HepG2 (cell line): ENCODE measurements around the gene TMEM247. TPM values are rescaled to one million over a fixed set of nuclear protein-coding genes. Genes with fewer than 3 reads are reported as not detected.

Experiments used
- FOXO4 ChIP-seq: sonication (generic); formaldehyde crosslinking; conservative IDR thresholded peaks from 2 replicates; pipeline ENCODE4 v1.8.1; 2023; ENCODE audit warnings: missing genetic modification reagents
- KMT2B ChIP-seq: IDR thresholded peaks from 2 replicates; pipeline ENCODE4 v1.6.1; 2016; ENCODE audit warnings: missing genetic modification reagents, missing compliant biosample characterization
- POLR2G ChIP-seq: fragments of 200-400 bp; formaldehyde crosslinking; IDR thresholded peaks from 2 replicates; pipeline ENCODE4 v1.6.1; 2018; ENCODE audit warnings: mild to moderate bottlenecking, low read depth, low read length, moderate library complexity
- SMYD3 ChIP-seq: sonication (generic); formaldehyde crosslinking; IDR thresholded peaks from 2 replicates; pipeline ENCODE4 v1.8.1; 2023; ENCODE audit warnings: mild to moderate bottlenecking, missing genetic modification reagents
- ZNF138 ChIP-seq: sonication (generic); formaldehyde crosslinking; IDR thresholded peaks from 2 replicates; pipeline ENCODE4 v1.5.0; 2020; ENCODE audit warnings: mild to moderate bottlenecking, low read depth, missing genetic modification reagents
- ZNF660 ChIP-seq: sonication (generic); formaldehyde crosslinking; IDR thresholded peaks from 2 replicates; pipeline ENCODE4 v1.5.1; 2020; ENCODE audit warnings: mild to moderate bottlenecking, low read depth, missing genetic modification reagents, borderline replicate concordance
- ZNF703 ChIP-seq: sonication (generic); formaldehyde crosslinking; IDR thresholded peaks from 2 replicates; pipeline ENCODE4 v1.5.1; 2020; ENCODE audit warnings: missing genetic modification reagents, mild to moderate bottlenecking, moderate library complexity, borderline replicate concordance
- ZNF781 ChIP-seq: sonication (generic); formaldehyde crosslinking; IDR thresholded peaks from 2 replicates; pipeline ENCODE4 v1.5.1; 2020; ENCODE audit warnings: borderline replicate concordance, mild to moderate bottlenecking, missing genetic modification reagents; ENCODE audit errors: not compliant biosample characterization
- ZNF883 ChIP-seq: sonication (generic); formaldehyde crosslinking; IDR thresholded peaks from 2 replicates; pipeline ENCODE4 v1.5.1; 2020; ENCODE audit warnings: mild to moderate bottlenecking, missing genetic modification reagents; ENCODE audit errors: not compliant biosample characterization
- ZXDC ChIP-seq: sonication (generic); formaldehyde crosslinking; IDR thresholded peaks from 2 replicates; pipeline ENCODE4 v1.5.0; 2020; ENCODE audit warnings: mild to moderate bottlenecking, missing genetic modification reagents
- polyA plus RNA-seq, 8 experiments: library from polyadenylated mRNA; depleted of rRNA in 3 of 8; stranded (reverse) in 7 of 8; unstranded in 1 of 8; fragments of >200 nt; fragmentation: Illumina TruSeq in 4 of 8; extraction: Trizol in 4 of 8; gene quantifications; 2 replicates each; pipeline versions ENCODE4 v1.2.1 to v1.2.3, GENCODE V29; 2011 to 2016; ENCODE audit warnings: low read depth in 4 of 8, missing spikeins in 1 of 8, mixed read lengths in 1 of 8; ENCODE audit not compliant: insufficient read depth in 1 of 8
- total RNA-seq, 5 experiments: library from RNA; depleted of rRNA; stranded (reverse); fragments of >200 nt; fragmentation: Illumina TruSeq; extraction: Trizol; gene quantifications; 2 replicates each; pipeline ENCODE4 v1.2.3, GENCODE V29; 2016; ENCODE audit warnings: low read depth in 1 of 5
- TF ChIP-seq, protein P1 (sequence below): sonication (generic); formaldehyde crosslinking; IDR thresholded peaks from 2 replicates; pipeline ENCODE4 v1.4.0; 2020; ENCODE audit warnings: mild to moderate bottlenecking, low read depth, missing genetic modification reagents
- TF ChIP-seq, protein P2 (sequence below): sonication (generic); formaldehyde crosslinking; IDR thresholded peaks from 2 replicates; pipeline ENCODE4 v1.4.0; 2020; ENCODE audit warnings: missing genetic modification reagents; ENCODE audit errors: not compliant biosample characterization
- TF ChIP-seq, protein P3 (sequence below): sonication (generic); formaldehyde crosslinking; IDR thresholded peaks from 2 replicates; pipeline ENCODE4 v1.4.0; 2020; ENCODE audit warnings: missing genetic modification reagents
- TF ChIP-seq, protein P4 (sequence below): sonication (generic); formaldehyde crosslinking; IDR thresholded peaks from 2 replicates; pipeline ENCODE4 v1.9.0; 2022; ENCODE audit warnings: missing genetic modification reagents, mild to moderate bottlenecking, borderline replicate concordance
- TF ChIP-seq, protein P5 (sequence below): sonication (generic); formaldehyde crosslinking; conservative IDR thresholded peaks from 2 replicates; pipeline ENCODE4 v1.8.0; 2022; ENCODE audit warnings: missing genetic modification reagents
- TF ChIP-seq, protein P6 (sequence below): sonication (generic); formaldehyde crosslinking; IDR thresholded peaks from 2 replicates; pipeline ENCODE4 v1.8.0; 2022; ENCODE audit warnings: mild to moderate bottlenecking, missing genetic modification reagents

The TMEM247 gene
- total and polyA plus RNA-seq, 2 of the 13 experiments (the other 11 are each of a cell fraction or from before 2014, with no cell fraction given): not detected

- TF ChIP-seq, protein P1, sequence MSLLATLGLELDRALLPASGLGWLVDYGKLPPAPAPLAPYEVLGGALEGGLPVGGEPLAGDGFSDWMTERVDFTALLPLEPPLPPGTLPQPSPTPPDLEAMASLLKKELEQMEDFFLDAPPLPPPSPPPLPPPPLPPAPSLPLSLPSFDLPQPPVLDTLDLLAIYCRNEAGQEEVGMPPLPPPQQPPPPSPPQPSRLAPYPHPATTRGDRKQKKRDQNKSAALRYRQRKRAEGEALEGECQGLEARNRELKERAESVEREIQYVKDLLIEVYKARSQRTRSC (CRISPR knock-in tag): no peak
- TF ChIP-seq, protein P2, sequence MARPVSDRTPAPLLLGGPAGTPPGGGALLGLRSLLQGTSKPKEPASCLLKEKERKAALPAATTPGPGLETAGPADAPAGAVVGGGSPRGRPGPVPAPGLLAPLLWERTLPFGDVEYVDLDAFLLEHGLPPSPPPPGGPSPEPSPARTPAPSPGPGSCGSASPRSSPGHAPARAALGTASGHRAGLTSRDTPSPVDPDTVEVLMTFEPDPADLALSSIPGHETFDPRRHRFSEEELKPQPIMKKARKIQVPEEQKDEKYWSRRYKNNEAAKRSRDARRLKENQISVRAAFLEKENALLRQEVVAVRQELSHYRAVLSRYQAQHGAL: no peak
- TF ChIP-seq, protein P3, sequence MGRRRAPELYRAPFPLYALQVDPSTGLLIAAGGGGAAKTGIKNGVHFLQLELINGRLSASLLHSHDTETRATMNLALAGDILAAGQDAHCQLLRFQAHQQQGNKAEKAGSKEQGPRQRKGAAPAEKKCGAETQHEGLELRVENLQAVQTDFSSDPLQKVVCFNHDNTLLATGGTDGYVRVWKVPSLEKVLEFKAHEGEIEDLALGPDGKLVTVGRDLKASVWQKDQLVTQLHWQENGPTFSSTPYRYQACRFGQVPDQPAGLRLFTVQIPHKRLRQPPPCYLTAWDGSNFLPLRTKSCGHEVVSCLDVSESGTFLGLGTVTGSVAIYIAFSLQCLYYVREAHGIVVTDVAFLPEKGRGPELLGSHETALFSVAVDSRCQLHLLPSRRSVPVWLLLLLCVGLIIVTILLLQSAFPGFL (CRISPR knock-in tag): no peak
- TF ChIP-seq, protein P4, sequence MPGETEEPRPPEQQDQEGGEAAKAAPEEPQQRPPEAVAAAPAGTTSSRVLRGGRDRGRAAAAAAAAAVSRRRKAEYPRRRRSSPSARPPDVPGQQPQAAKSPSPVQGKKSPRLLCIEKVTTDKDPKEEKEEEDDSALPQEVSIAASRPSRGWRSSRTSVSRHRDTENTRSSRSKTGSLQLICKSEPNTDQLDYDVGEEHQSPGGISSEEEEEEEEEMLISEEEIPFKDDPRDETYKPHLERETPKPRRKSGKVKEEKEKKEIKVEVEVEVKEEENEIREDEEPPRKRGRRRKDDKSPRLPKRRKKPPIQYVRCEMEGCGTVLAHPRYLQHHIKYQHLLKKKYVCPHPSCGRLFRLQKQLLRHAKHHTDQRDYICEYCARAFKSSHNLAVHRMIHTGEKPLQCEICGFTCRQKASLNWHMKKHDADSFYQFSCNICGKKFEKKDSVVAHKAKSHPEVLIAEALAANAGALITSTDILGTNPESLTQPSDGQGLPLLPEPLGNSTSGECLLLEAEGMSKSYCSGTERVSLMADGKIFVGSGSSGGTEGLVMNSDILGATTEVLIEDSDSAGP (CRISPR knock-in tag): no peak
- TF ChIP-seq SMYD3: 0 out of 2 replicates have a peak, but pooled peaks have one; percentile 70
- no peak for TF ChIP-seq ZNF883 (CRISPR knock-in tag)
- TF ChIP-seq KMT2B (CRISPR knock-in tag): 0 out of 2 replicates have a peak, but pooled peaks have one; percentile 58
- TF ChIP-seq ZXDC: no peak
- TF ChIP-seq ZNF781: peak; percentile 66
- TF ChIP-seq ZNF138: no peak
- TF ChIP-seq ZNF660: no peak
- TF ChIP-seq, protein P5, sequence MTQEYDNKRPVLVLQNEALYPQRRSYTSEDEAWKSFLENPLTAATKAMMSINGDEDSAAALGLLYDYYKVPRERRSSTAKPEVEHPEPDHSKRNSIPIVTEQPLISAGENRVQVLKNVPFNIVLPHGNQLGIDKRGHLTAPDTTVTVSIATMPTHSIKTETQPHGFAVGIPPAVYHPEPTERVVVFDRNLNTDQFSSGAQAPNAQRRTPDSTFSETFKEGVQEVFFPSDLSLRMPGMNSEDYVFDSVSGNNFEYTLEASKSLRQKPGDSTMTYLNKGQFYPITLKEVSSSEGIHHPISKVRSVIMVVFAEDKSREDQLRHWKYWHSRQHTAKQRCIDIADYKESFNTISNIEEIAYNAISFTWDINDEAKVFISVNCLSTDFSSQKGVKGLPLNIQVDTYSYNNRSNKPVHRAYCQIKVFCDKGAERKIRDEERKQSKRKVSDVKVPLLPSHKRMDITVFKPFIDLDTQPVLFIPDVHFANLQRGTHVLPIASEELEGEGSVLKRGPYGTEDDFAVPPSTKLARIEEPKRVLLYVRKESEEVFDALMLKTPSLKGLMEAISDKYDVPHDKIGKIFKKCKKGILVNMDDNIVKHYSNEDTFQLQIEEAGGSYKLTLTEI (CRISPR knock-in tag): no peak
- TF ChIP-seq, protein P6, sequence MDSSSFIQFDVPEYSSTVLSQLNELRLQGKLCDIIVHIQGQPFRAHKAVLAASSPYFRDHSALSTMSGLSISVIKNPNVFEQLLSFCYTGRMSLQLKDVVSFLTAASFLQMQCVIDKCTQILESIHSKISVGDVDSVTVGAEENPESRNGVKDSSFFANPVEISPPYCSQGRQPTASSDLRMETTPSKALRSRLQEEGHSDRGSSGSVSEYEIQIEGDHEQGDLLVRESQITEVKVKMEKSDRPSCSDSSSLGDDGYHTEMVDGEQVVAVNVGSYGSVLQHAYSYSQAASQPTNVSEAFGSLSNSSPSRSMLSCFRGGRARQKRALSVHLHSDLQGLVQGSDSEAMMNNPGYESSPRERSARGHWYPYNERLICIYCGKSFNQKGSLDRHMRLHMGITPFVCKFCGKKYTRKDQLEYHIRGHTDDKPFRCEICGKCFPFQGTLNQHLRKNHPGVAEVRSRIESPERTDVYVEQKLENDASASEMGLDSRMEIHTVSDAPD (CRISPR knock-in tag): no peak
- TF ChIP-seq FOXO4 (CRISPR knock-in tag): 0 out of 2 replicates have a peak, but pooled peaks have one; percentile 8
- no peak for TF ChIP-seq POLR2G
- TF ChIP-seq ZNF703 (CRISPR knock-in tag): no peak
Observed at GRCh38 chr2:46434851-46435273, 44.5 kb upstream of the TMEM247 start (continued).
